Peyer's patch (tissue), 4 donors: ENCODE measurements around the gene CCDC81. TPM values are rescaled to one million over a fixed set of nuclear protein-coding genes. Genes with fewer than 3 reads are reported as not detected.

ENCODE experiments used
- DNase-seq, 3 donors: peaks; one replicate each; pipeline ENCODE4 v3.0.0-alpha.2; 2017 to 2019
- H3K27ac ChIP-seq, 4 donors: fragments of 200-600 bp; sonication (generic); one replicate each; pipeline ENCODE4 v1.5.1; 2016 to 2019
- H3K27me3 ChIP-seq, 2 donors: fragments of 200-600 bp; sonication (generic); one replicate each; pipeline ENCODE4 v1.5.1; 2019
- H3K36me3 ChIP-seq, 3 donors: fragments of 200-600 bp; sonication (generic); one replicate each; pipeline ENCODE4 v1.5.1; 2016 to 2019
- H3K4me1 ChIP-seq, 4 donors: fragments of 200-600 bp; sonication (generic); one replicate each; pipeline ENCODE4 v1.5.1; 2016 to 2019
- H3K4me3 ChIP-seq, 4 donors: fragments of 200-600 bp; sonication (generic); 1 replicate in 3 of 4; 2 replicates in 1 of 4; pipeline ENCODE4 v1.5.1; 2016 to 2019; ENCODE audit warnings: mild to moderate bottlenecking in 1 of 4
- H3K9me3 ChIP-seq, 4 donors: fragments of 200-600 bp; sonication (generic); one replicate each; pipeline ENCODE4 v1.5.1; 2016 to 2019; ENCODE audit warnings: mild to moderate bottlenecking in 1 of 4
- POLR2A ChIP-seq, 2 donors: fragments of 450-650 bp; IDR thresholded peaks; one replicate each; pipeline ENCODE4 v1.5.1; 2017; ENCODE audit warnings: antibody characterized with exemption in 2 of 2, mild to moderate bottlenecking in 2 of 2, moderate library complexity in 2 of 2
- total RNA-seq, 4 donors: library from RNA; depleted of rRNA; stranded (reverse); fragments of >200 nt; gene quantifications; one replicate each; pipeline ENCODE4 v1.1.0, GENCODE V29; 2016
- TF ChIP-seq, protein P1 (sequence below), 6 experiments: fragments of 450-650 bp in 4 of 6; fragments of 200-600 bp in 2 of 6; sonication (generic) in 1 of 6; IDR thresholded peaks; one replicate each; pipeline ENCODE4 v1.5.1; 2017 to 2019; ENCODE audit warnings: antibody characterized with exemption in 6 of 6, mild to moderate bottlenecking in 3 of 6, moderate library complexity in 1 of 6

CCDC81 gene
- 10 to 100 TPM in 1 of 4 donors, 1 to 10 TPM in 1, not detected in 2; 3.1 to 22.3 TPM for total RNA-seq

DNA sequence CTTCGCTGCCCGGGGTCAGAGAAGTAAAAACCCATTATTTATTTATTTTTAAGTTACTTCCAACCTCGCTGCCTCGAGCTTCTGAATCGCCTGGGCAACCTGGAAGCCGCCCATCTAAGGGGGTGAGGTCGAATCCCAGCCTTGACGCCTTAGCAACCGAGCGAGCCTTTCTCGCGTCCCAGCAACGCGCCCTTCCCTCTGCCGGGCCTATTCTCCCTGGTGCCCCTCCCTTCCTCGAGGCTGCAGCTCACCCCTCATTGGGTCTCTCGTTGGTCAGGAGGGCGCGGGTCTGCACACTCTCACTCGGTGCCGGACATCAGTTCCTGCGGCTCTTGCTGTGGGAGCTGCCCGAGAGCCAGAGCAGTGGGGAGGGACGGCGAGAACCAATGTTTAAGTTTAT lies at the start of gene CCDC81:
TSS of gene CCDC81 (plus strand) at position 302 of the 400 bp plus-strand sequence. CDS start 277 bp downstream, outside the sequence.
- no peak for DNase-seq
- Histone ChIP-seq H3K4me1 (no peaks in the 10 kb centered on the region), H3K27ac (no peak within 1 kb of the TSS), H3K9me3 (no peaks in the 10 kb centered on the region), H3K36me3 (no peaks in the 10 kb centered on the region), H3K27me3 (no peaks in the 10 kb centered on the region), H3K4me3 (no peak within 1 kb of the TSS)
- TF ChIP-seq, protein P1, sequence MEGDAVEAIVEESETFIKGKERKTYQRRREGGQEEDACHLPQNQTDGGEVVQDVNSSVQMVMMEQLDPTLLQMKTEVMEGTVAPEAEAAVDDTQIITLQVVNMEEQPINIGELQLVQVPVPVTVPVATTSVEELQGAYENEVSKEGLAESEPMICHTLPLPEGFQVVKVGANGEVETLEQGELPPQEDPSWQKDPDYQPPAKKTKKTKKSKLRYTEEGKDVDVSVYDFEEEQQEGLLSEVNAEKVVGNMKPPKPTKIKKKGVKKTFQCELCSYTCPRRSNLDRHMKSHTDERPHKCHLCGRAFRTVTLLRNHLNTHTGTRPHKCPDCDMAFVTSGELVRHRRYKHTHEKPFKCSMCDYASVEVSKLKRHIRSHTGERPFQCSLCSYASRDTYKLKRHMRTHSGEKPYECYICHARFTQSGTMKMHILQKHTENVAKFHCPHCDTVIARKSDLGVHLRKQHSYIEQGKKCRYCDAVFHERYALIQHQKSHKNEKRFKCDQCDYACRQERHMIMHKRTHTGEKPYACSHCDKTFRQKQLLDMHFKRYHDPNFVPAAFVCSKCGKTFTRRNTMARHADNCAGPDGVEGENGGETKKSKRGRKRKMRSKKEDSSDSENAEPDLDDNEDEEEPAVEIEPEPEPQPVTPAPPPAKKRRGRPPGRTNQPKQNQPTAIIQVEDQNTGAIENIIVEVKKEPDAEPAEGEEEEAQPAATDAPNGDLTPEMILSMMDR (IDR thresholded peaks at IDR 0.05), result no peak
- no peak for TF ChIP-seq POLR2A (IDR thresholded peaks at IDR 0.05)

DNA sequence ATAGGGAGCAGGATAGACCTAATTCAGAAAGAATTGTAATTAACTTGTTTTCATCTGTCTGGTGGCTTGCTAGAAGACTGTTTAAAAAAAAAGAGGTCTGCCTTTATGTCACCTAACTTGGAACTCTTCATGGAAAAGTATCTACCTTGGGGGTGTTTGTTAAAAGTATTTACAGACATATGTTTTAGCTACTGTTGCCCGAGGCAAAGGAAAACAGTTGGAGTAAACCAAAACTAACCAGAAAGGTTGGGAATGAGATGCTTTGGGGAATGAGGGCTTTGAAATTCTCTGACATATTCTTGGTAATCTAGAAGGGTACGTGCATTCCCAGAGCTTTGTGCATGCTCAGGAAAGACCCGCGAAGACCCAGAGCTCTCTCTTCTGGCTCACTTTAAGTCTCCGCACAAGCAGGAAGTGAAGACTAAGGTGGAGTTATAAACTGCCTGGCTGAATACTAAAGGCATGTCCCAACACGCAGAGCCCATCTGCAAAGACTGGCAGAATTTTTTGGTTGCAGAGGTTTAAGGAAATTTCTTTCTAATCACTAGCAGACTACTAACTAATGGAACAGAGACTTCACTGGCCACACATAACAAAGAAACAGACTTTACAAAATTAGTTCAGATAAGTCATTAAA lies 39.4 kb upstream of the CCDC81 start:
- Histone ChIP-seq H3K4me3 (no peak overlapping the region), H3K9me3 (no peaks in the 10 kb centered on the region), H3K27ac (no peak overlapping the region), H3K27me3 (no peaks in the 10 kb centered on the region), H3K4me1 (no peaks in the 10 kb centered on the region), H3K36me3 (peaks cover 0 to 35% (median 0%) of the 10 kb centered on the region in 3 donors)
- TF ChIP-seq POLR2A (IDR thresholded peaks at IDR 0.05), result no peak
- TF ChIP-seq, protein P1 (IDR thresholded peaks at IDR 0.05), result no peak
- no peak for DNase-seq

DNA sequence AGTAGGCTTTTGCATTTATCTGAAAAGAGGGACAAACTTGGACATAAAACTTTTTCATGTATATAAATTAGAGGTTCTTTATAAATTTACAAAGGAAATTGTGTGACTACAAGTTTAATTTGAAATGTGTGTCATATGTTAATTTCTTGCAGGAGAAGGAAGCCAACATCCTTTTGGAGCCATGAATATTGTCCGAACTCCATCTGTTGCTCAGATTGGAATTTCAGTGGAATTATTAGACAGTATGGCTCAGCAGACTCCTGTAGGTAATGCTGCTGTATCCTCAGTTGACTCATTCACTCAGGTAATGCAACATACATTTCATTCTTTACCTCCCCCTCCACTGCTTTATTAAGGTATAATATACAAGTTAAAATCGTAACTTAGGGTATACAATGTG lies 37.5 kb upstream of the CCDC81 start:
- Histone ChIP-seq H3K27ac (no peak overlapping the region), H3K27me3 (no peaks in the 10 kb centered on the region), H3K9me3 (no peaks in the 10 kb centered on the region), H3K4me1 (no peaks in the 10 kb centered on the region), H3K36me3 (peaks cover 0 to 35% (median 0%) of the 10 kb centered on the region in 3 donors), H3K4me3 (no peak overlapping the region)
- no peak for TF ChIP-seq POLR2A (IDR thresholded peaks at IDR 0.05)
- TF ChIP-seq, protein P1 (IDR thresholded peaks at IDR 0.05), result no peak
- no peak for DNase-seq

DNA sequence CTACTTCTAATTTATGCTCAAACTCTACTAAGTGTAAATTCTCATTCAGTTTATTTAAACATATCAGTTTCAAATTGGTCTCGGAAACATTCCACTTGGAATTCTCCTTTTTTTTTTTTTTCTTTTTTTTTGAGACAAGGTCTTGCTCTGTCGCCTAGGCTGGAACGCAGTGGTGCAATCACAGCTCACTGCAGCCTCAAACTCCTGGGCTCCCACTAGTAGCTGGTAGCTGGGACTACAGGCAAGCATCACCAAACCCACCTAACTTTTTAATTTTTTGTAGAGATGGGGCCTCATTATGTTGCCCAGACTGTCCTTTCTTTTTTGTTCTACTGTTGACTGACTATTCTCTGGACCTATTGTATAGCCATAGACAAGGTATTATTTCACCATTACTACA lies 33.3 kb upstream of the CCDC81 start:
- Histone ChIP-seq H3K27ac (no peak overlapping the region), H3K36me3 (peaks cover 0 to 36% (median 0%) of the 10 kb centered on the region in 3 donors), H3K4me1 (no peaks in the 10 kb centered on the region), H3K4me3 (no peak overlapping the region), H3K9me3 (no peaks in the 10 kb centered on the region), H3K27me3 (no peaks in the 10 kb centered on the region)
- no peak for DNase-seq
- TF ChIP-seq, protein P1 (IDR thresholded peaks at IDR 0.05), result no peak
- no peak for TF ChIP-seq POLR2A (IDR thresholded peaks at IDR 0.05)

DNA sequence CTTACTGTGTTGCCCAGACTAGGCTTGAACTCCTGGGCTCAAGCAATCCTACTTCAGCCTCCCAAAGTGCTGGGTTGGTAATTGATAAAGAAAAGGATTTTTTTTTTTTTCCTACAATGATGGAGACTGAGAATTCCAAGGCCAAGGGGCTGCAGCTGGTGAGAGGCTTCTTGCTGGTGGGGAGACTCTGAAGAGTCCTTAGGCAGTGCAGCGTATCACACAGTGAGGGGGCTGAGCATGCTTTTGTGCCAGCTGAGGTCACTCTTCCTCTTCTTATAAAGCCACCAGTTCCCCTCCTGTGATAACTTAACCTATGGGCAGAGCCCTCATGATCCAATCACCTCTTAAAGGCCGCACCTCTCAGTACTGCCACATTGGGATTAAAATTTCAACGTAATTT lies 28.2 kb upstream of the CCDC81 start:
- no peaks in the 10 kb centered on the region for H3K9me3 ChIP-seq
- no peak overlapping the region for H3K27ac ChIP-seq
- H3K27me3 ChIP-seq, result no peaks in the 10 kb centered on the region
- TF ChIP-seq, protein P1 (IDR thresholded peaks at IDR 0.05), result no peak
- no peak for TF ChIP-seq POLR2A (IDR thresholded peaks at IDR 0.05)
- no peak overlapping the region for H3K4me3 ChIP-seq
- peaks cover 0 to 15% (median 0%) of the 10 kb centered on the region in 3 donors for H3K36me3 ChIP-seq
- no peak for DNase-seq
- no peaks in the 10 kb centered on the region for H3K4me1 ChIP-seq
